Gastroesophageal sphincter (tissue), 4 donors: ENCODE measurements around the gene ATP10A. TPM values are rescaled to one million over a fixed set of nuclear protein-coding genes. Genes with fewer than 3 reads are reported as not detected.

Experiments used
- ATAC-seq: fragments of 150-250 bp; one replicate; pipeline ENCODE4 v1.9.1; 2016; ENCODE audit warnings: mild to moderate bottlenecking, moderate library complexity
- H3K27ac ChIP-seq, 4 donors: fragments of 200-600 bp; sonication (generic) in 3 of 4; 1 replicate in 3 of 4; 2 replicates in 1 of 4; pipeline ENCODE4 v1.5.1; 2016 to 2019
- H3K27me3 ChIP-seq: fragments of 200-600 bp; sonication (generic); one replicate; pipeline ENCODE4 v1.5.1; 2019
- H3K36me3 ChIP-seq, 2 donors: fragments of 200-600 bp; sonication (generic); one replicate each; pipeline ENCODE4 v1.5.1; 2019; ENCODE audit warnings: control low read depth in 1 of 2
- H3K4me1 ChIP-seq, 3 donors: fragments of 200-600 bp; sonication (generic); 1 replicate in 2 of 3; 2 replicates in 1 of 3; pipeline ENCODE4 v1.5.1; 2016 to 2019; ENCODE audit warnings: control low read depth in 2 of 3
- H3K4me3 ChIP-seq, 2 donors: fragments of 200-600 bp; sonication (generic); one replicate each; pipeline ENCODE4 v1.5.1; 2019; ENCODE audit warnings: mild to moderate bottlenecking in 1 of 2, moderate library complexity in 1 of 2
- H3K9me3 ChIP-seq, 3 donors: fragments of 200-600 bp; sonication (generic); one replicate each; pipeline ENCODE4 v1.5.1; 2017 to 2019; ENCODE audit warnings: control low read depth in 2 of 3
- EP300 ChIP-seq: sonication (generic); formaldehyde crosslinking; IDR thresholded peaks from one replicate; pipeline ENCODE4 v1.6.1; 2017; ENCODE audit warnings: antibody characterized with exemption, mild to moderate bottlenecking
- POLR2A ChIP-seq, 2 donors: fragments of 450-650 bp; IDR thresholded peaks; one replicate each; pipeline ENCODE4 v1.6.1; 2017; ENCODE audit warnings: antibody characterized with exemption in 2 of 2, mild to moderate bottlenecking in 2 of 2, moderate library complexity in 1 of 2
- POLR2AphosphoS5 ChIP-seq: sonication (generic); formaldehyde crosslinking; IDR thresholded peaks from one replicate; pipeline ENCODE4 v1.6.1; 2017; ENCODE audit warnings: antibody characterized with exemption
- WGBS, 2 donors: methylation state at CpG; one replicate each; pipeline ENCODE4 v1.1.5; 2018; ENCODE audit warnings: low coverage in 1 of 2; 5-methylcytosine and 5-hydroxymethylcytosine counted together
- total RNA-seq, 4 donors: library from RNA; depleted of rRNA; stranded (reverse); fragments of >200 nt; gene quantifications; one replicate each; pipeline ENCODE4 v1.1.0, GENCODE V29; 2016
- TF ChIP-seq, protein P1 (sequence below), 4 experiments: fragments of 200-600 bp in 2 of 4; fragments of 450-650 bp in 2 of 4; sonication (generic) in 1 of 4; IDR thresholded peaks; one replicate each; pipeline ENCODE4 v1.5.1; 2017 to 2019; ENCODE audit warnings: antibody characterized with exemption in 4 of 4, mild to moderate bottlenecking in 2 of 4, moderate library complexity in 2 of 4

ATP10A gene
- total RNA-seq, 4 donors from 2014 or later: 22.9 to 41.8 (median 24.6) TPM

DNA sequence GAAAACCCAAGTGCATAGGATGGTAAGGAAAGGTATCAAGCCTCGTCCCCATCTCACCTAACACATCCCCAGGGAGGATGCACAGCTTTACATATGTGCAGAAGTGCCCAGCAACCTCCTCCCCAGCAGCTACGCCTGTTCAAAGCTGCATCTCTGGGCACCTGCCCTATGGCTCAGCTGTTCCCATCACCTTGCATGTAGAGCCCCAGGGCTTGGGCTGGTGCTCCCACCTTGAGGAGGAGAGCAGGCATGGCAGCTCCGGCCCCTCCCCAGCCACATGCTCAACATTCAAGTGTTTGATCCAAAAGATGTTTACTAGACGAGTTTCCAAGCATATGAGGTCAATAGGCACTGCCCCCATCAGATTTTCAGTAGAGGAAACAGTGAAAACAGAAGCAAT is 173.5 kb downstream of the ATP10A start:
- peaks cover 0 to 33% (median 6%) of the 10 kb centered on the region in 3 donors for H3K4me1 ChIP-seq
- peaks cover 0 to 43% of the 10 kb centered on the region in 2 donors for H3K36me3 ChIP-seq
- TF ChIP-seq POLR2AphosphoS5 (no peak), POLR2A (IDR thresholded peaks at IDR 0.05) (no peak), EP300 (no peak)
- TF ChIP-seq, protein P1, sequence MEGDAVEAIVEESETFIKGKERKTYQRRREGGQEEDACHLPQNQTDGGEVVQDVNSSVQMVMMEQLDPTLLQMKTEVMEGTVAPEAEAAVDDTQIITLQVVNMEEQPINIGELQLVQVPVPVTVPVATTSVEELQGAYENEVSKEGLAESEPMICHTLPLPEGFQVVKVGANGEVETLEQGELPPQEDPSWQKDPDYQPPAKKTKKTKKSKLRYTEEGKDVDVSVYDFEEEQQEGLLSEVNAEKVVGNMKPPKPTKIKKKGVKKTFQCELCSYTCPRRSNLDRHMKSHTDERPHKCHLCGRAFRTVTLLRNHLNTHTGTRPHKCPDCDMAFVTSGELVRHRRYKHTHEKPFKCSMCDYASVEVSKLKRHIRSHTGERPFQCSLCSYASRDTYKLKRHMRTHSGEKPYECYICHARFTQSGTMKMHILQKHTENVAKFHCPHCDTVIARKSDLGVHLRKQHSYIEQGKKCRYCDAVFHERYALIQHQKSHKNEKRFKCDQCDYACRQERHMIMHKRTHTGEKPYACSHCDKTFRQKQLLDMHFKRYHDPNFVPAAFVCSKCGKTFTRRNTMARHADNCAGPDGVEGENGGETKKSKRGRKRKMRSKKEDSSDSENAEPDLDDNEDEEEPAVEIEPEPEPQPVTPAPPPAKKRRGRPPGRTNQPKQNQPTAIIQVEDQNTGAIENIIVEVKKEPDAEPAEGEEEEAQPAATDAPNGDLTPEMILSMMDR (IDR thresholded peaks at IDR 0.05): no peak
- H3K27me3 ChIP-seq: no peaks in the 10 kb centered on the region
- no peak overlapping the region for H3K4me3 ChIP-seq
- H3K27ac ChIP-seq: no peak overlapping the region
- H3K9me3 ChIP-seq: no peaks in the 10 kb centered on the region
- no peak for ATAC-seq
- 40 to 79% methylated on average over 2 to 3 of the region's 4 CpGs for WGBS, 2 donors

DNA sequence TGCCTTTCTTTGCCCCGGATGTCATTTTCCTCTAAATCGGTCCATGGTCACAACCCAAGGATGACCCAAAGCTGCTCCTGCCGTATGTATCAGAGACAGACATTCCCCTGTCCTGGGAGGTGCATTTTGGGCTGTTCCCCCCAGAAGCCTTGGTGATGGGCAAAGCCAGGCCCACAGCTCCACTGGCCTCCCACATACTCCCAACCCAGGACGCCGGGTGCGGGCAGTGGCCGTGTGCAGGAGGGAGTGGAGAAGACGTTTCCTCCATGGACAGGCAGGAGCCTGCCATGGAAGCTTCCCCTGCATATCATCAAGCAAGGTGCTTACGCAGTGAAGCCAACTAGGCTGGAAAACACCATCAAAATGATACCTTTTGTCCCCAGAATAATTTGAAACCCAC is 175.0 kb downstream of the ATP10A start:
- H3K9me3 ChIP-seq: no peaks in the 10 kb centered on the region
- H3K4me3 ChIP-seq: no peak overlapping the region
- ATAC-seq: no peak
- no peak overlapping the region for H3K27ac ChIP-seq
- WGBS, 2 donors: 90 to 96% methylated on average over 3 to 4 of the region's 9 CpGs
- TF ChIP-seq POLR2A (IDR thresholded peaks at IDR 0.05) (no peak), POLR2AphosphoS5 (no peak), EP300 (no peak)
- no peaks in the 10 kb centered on the region for H3K27me3 ChIP-seq
- H3K36me3 ChIP-seq: peaks cover 0 to 32% of the 10 kb centered on the region in 2 donors
- peaks cover 0 to 41% (median 14%) of the 10 kb centered on the region in 3 donors for H3K4me1 ChIP-seq

DNA sequence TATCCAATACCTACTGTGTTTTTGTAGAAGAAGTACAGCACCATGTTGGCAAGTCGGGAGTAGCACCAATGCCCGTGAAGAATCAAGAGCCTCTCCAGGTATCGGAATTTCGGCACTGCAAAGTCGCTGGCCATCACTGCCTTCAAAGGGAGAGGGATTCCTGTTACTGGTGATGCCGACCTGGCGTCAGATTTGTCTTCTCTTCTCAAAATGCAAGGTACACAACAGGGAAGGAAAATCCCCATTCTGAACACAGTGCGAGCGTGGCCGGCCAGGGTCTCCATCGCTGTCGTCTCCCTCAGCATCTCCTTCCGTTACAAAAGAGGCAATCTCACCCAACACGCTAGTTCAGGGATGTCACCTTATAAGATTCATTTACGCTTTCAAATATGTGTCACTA is 175.4 kb downstream of the ATP10A start:
- no peak for ATAC-seq
- no peaks in the 10 kb centered on the region for H3K27me3 ChIP-seq
- WGBS, 2 donors: 95 to 99% methylated on average over 7 to 12 of the region's 15 CpGs
- H3K27ac ChIP-seq: no peak overlapping the region
- TF ChIP-seq POLR2A (IDR thresholded peaks at IDR 0.05): no peak
- TF ChIP-seq, protein P1 (IDR thresholded peaks at IDR 0.05): no peak
- no peak for TF ChIP-seq EP300
- TF ChIP-seq POLR2AphosphoS5: no peak
- no peaks in the 10 kb centered on the region for H3K9me3 ChIP-seq
- peaks cover 0 to 45% (median 18%) of the 10 kb centered on the region in 3 donors for H3K4me1 ChIP-seq
- no peak overlapping the region for H3K4me3 ChIP-seq
- peaks cover 0 to 27% of the 10 kb centered on the region in 2 donors for H3K36me3 ChIP-seq

DNA sequence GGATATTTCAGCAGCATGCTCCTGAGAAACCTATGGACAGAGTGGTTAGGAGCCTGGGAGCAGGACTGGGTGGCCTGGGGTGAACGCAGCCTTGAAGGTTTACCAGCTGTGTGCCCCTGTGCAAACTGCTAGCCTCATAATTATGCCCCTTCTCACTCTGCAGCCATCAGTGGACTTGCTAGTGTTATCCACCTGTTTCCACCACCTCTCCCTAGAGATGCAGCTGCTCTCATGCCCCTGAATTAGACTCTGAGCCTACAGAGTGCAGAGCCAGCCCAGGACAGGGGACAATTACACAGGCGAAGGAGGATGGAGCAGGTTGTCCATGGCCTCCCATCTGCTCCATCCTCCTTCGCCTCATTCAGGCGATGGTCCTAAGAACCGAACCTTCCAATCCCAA is 175.9 kb downstream of the ATP10A start:
- ATAC-seq: no peak
- TF ChIP-seq, protein P1 (IDR thresholded peaks at IDR 0.05): no peak
- TF ChIP-seq POLR2AphosphoS5: no peak
- no peak for TF ChIP-seq POLR2A (IDR thresholded peaks at IDR 0.05)
- TF ChIP-seq EP300: no peak
- no peak overlapping the region for H3K27ac ChIP-seq
- no peaks in the 10 kb centered on the region for H3K9me3 ChIP-seq
- 97% methylated on average over 4 of the region's 5 CpGs; no CpG with 5 or more reads in 1 of the 2 donors for WGBS, 2 donors
- peaks cover 0 to 49% (median 23%) of the 10 kb centered on the region in 3 donors for H3K4me1 ChIP-seq
- H3K27me3 ChIP-seq: no peaks in the 10 kb centered on the region
- no peak overlapping the region for H3K4me3 ChIP-seq
- H3K36me3 ChIP-seq: peaks cover 0 to 26% of the 10 kb centered on the region in 2 donors

DNA sequence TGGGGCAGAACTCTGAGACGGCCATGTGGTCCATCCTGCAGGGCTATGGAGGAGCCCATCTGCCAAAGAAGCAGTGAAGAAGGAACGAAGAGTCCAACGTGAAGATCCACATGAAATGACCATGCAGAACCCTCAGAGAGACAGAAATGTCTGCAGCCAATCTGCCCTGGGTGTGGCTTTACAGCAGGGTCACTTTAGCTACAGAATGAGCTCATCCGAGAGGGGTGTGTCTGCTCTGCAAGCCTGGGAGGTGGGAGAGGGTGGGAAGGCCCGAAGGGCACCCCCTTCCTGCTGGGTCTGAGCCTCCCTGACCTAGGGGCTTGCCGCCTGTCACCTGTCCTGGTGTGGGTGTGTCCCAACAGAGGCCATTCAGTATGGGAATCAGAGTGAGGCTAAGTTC is 176.3 kb downstream of the ATP10A start:
- no peaks in the 10 kb centered on the region for H3K9me3 ChIP-seq
- ATAC-seq: no peak
- H3K36me3 ChIP-seq: peaks cover 0 to 26% of the 10 kb centered on the region in 2 donors
- H3K4me3 ChIP-seq: no peak overlapping the region
- peaks cover 0 to 49% (median 24%) of the 10 kb centered on the region in 3 donors for H3K4me1 ChIP-seq
- no peak overlapping the region for H3K27ac ChIP-seq
- TF ChIP-seq POLR2AphosphoS5: no peak
- TF ChIP-seq POLR2A (IDR thresholded peaks at IDR 0.05): no peak
- TF ChIP-seq EP300: no peak
- TF ChIP-seq, protein P1 (IDR thresholded peaks at IDR 0.05): no peak
- 79% methylated on average over 5 of the region's 6 CpGs; no CpG with 5 or more reads in 1 of the 2 donors for WGBS, 2 donors
- H3K27me3 ChIP-seq: no peaks in the 10 kb centered on the region
